HEK293T (cell line): ENCODE results near the gene TPT1.
"Not testable (repeated sequence)": the region's sequence is repeated elsewhere in the genome, so short reads cannot be mapped to it uniquely, and the experiment has no call there.

Experiments used
- ELF4 ChIP-seq: fragments of 450-650 bp; IDR thresholded peaks from 2 replicates; pipeline ENCODE4 v1.6.1; 2017; ENCODE audit warnings: antibody characterized with exemption
- FOXM1 ChIP-seq: fragments of 450-650 bp; IDR thresholded peaks from 2 replicates; pipeline ENCODE4 v1.6.1; 2017; ENCODE audit warnings: mild to moderate bottlenecking, borderline replicate concordance
- HDGF ChIP-seq: fragments of 450-650 bp; IDR thresholded peaks from 2 replicates; pipeline ENCODE4 v1.6.1; 2017; ENCODE audit warnings: antibody characterized with exemption, borderline replicate concordance
- LEF1 ChIP-seq: fragments of 450-650 bp; IDR thresholded peaks from 2 replicates; pipeline ENCODE4 v1.6.1; 2017; ENCODE audit warnings: mild to moderate bottlenecking, borderline replicate concordance
- SUZ12 ChIP-seq: fragments of 450-650 bp; IDR thresholded peaks from 2 replicates; pipeline ENCODE4 v1.6.1; 2016; ENCODE audit warnings: mild to moderate bottlenecking
- ZNF384 ChIP-seq: fragments of 450-650 bp; IDR thresholded peaks from 2 replicates; pipeline ENCODE4 v1.6.1; 2016

DNA sequence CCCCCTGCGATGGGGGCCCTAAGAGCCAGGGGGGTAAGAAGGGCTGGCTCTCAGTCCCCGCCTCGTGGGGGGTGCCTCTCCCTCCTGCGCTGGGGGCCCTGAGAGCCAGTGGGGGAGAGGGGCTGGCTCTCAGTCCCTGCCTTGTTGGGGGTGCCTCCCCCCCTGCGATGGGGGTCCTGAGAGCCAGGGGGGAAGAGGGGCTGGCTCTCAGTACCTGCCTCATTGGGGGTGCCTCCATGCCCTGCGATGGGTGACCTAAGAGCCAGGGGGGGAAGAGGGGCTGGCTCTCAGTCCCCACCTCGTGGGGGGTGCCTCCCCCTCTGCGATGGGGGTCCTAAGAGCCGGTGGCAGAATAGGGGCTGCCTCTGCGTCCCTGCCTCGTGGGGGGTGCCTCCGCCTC, 36.3 kb upstream of the TPT1 start:
- not testable (repeated sequence) for TF ChIP-seq ELF4, HDGF, FOXM1, SUZ12, LEF1, ZNF384
